GM12878 (cell line): ENCODE data around the gene ERN1. TPM values are rescaled to one million over a fixed set of nuclear protein-coding genes. Genes with fewer than 3 reads are reported as not detected.

Experiments used
- ATAC-seq: fragments of 200-7000 bp; cut with Tn5 transposase; 3 replicates; pipeline ENCODE4 v1.9.1; 2020; ENCODE audit warnings: mild to moderate bottlenecking, moderate library complexity
- BruUV-seq: library from RNA; stranded (reverse); fragments of 400-500 nt; replicated peaks from 2 replicates; lab custom pipeline; 2021; lab: Mats Ljungman, UMichigan
- CTCF ChIA-PET: fragments of 300-600 bp; sonication (Branson Sonifier 250); formaldehyde crosslinking; extraction: SDS; loops from one replicate; lab custom pipeline; 2021; ENCODE audit warnings: inconsistent platforms; lab: Yijun Ruan, JAX
- POLR2A ChIA-PET: fragments of 350-600 bp; formaldehyde crosslinking; extraction: SDS; loops from one replicate; lab custom pipeline; 2021; ENCODE audit warnings: inconsistent platforms; lab: Charles Lee
- RAD21 ChIA-PET: fragments of 300-600 bp; sonication (Branson Sonifier 250); formaldehyde crosslinking; loops from one replicate; lab custom pipeline; 2023; ENCODE audit warnings: antibody characterized with exemption; ENCODE audit not compliant: unreplicated experiment; lab: Charles Lee
- SMC1A ChIA-PET: fragments of 300-600 bp; sonication (Branson Sonifier 250); formaldehyde crosslinking; loops from one replicate; lab custom pipeline; 2023; ENCODE audit not compliant: unreplicated experiment, uncharacterized antibody; lab: Charles Lee
- DNase-seq: peaks from one replicate; pipeline ENCODE4 v3.0.0-alpha.2; 2011; ENCODE audit warnings: low read depth, low spot score
- FAIRE-seq: peaks from 3 replicates; lab custom pipeline; 2011; peaks lifted over from hg19 to GRCh38; lab: Jason Lieb, UNC
- H2AFZ ChIP-seq: 2 replicates; pipeline ENCODE4 v1.6.0; 2011; ENCODE audit warnings: low read depth, low read length, control low read depth; ENCODE audit not compliant: control insufficient read depth
- H3K27ac ChIP-seq: 2 replicates; pipeline ENCODE4 v1.5.1; 2011; ENCODE audit warnings: control low read depth; ENCODE audit not compliant: control insufficient read depth, insufficient read depth
- H3K27me3 ChIP-seq, 2 experiments: replicated peaks in 1 of 2; 2 replicates each; pipeline versions ENCODE4 v1.6.0 to v1.6.1; 2011; ENCODE audit warnings: low read length in 1 of 2; ENCODE audit not compliant: control insufficient read depth in 2 of 2, insufficient read depth in 2 of 2
- H3K36me3 ChIP-seq, 2 experiments: 2 replicates each; pipeline ENCODE4 v1.5.1; 2011; ENCODE audit warnings: low read length in 1 of 2; ENCODE audit not compliant: control insufficient read depth in 2 of 2, insufficient read depth in 2 of 2
- H3K4me1 ChIP-seq: 2 replicates; pipeline ENCODE4 v1.6.1; 2011; ENCODE audit warnings: mild to moderate bottlenecking, low read length, moderate library complexity, mixed read lengths; ENCODE audit not compliant: control insufficient read depth, insufficient read depth
- H3K4me2 ChIP-seq: 2 replicates; pipeline ENCODE4 v1.6.0; 2011; ENCODE audit warnings: control low read depth; ENCODE audit not compliant: control insufficient read depth, insufficient read depth
- H3K4me3 ChIP-seq: fragments of 200-600 bp; sonication (generic); 2 replicates; pipeline ENCODE4 v1.5.1; 2016
- H3K79me2 ChIP-seq: 2 replicates; pipeline ENCODE4 v1.6.0; 2011; ENCODE audit warnings: low read length; ENCODE audit not compliant: control insufficient read depth, insufficient read depth
- H3K9ac ChIP-seq: 2 replicates; pipeline ENCODE4 v1.8.0; 2011; ENCODE audit warnings: low read length, control low read depth, mixed read lengths; ENCODE audit not compliant: control insufficient read depth, insufficient read depth
- H3K9me3 ChIP-seq: replicated peaks from 3 replicates; pipeline ENCODE4 v1.5.1; 2011; ENCODE audit warnings: mild to moderate bottlenecking, low read length; ENCODE audit not compliant: control insufficient read depth, insufficient read depth
- H4K20me1 ChIP-seq: 2 replicates; pipeline ENCODE4 v1.6.0; 2011; ENCODE audit not compliant: control insufficient read depth, insufficient read depth
- CTCF ChIP-seq, 3 experiments: IDR thresholded peaks in 2 of 3; conservative IDR thresholded peaks in 1 of 3; 2 replicates each; pipeline ENCODE4 v1.5.1; 2011; ENCODE audit warnings: low read depth in 3 of 3, low read length in 3 of 3, mild to moderate bottlenecking in 3 of 3, control low read depth in 2 of 3, moderate library complexity in 2 of 3, inconsistent platforms in 1 of 3, mixed read lengths in 1 of 3; ENCODE audit not compliant: control insufficient read depth in 2 of 3, insufficient read depth in 1 of 3; ENCODE audit errors: extremely low read depth in 1 of 3
- EP300 ChIP-seq, 2 experiments: fragments of 150-350 bp in 1 of 2; IDR thresholded peaks; 2 replicates each; pipeline ENCODE4 v1.6.1; 2011 to 2012; ENCODE audit warnings: low read depth in 2 of 2, low read length in 2 of 2, borderline replicate concordance in 1 of 2, improper control_type of control experiment in 1 of 2, inconsistent platforms in 1 of 2; ENCODE audit not compliant: control insufficient read depth in 1 of 2
- ETV6 ChIP-seq, 2 experiments: fragments of 450-650 bp in 1 of 2; IDR thresholded peaks in 1 of 2; conservative IDR thresholded peaks in 1 of 2; 2 replicates each; pipeline ENCODE4 v1.6.1; 2014; ENCODE audit warnings: antibody characterized with exemption in 1 of 2, borderline replicate concordance in 1 of 2, low read depth in 1 of 2, mild to moderate bottlenecking in 1 of 2, moderate library complexity in 1 of 2
- MTA2 ChIP-seq: fragments of 450-650 bp; IDR thresholded peaks from 2 replicates; pipeline ENCODE4 v1.6.1; 2016; ENCODE audit warnings: low read depth, mild to moderate bottlenecking, moderate library complexity
- PBX3 ChIP-seq: IDR thresholded peaks from 2 replicates; pipeline ENCODE4 v1.6.1; 2011; ENCODE audit warnings: mild to moderate bottlenecking, low read depth, low read length, moderate library complexity; ENCODE audit not compliant: insufficient replicate concordance
- RCOR1 ChIP-seq: conservative IDR thresholded peaks from 2 replicates; pipeline ENCODE4 v1.6.1; 2012; ENCODE audit warnings: low read depth, low read length, improper control_type of control experiment
- SMAD5 ChIP-seq: IDR thresholded peaks from 2 replicates; pipeline ENCODE4 v1.6.1; 2016; ENCODE audit warnings: antibody characterized with exemption, low read depth
- ZBED1 ChIP-seq: IDR thresholded peaks from 2 replicates; pipeline ENCODE4 v1.6.1; 2016; ENCODE audit warnings: borderline replicate concordance
- in situ Hi-C: fragments of 300-500 bp; cut with MboI; formaldehyde crosslinking; loops from 9 replicates; pipeline ENCODE4 v1.14.3; 2018; ENCODE audit warnings: mixed read lengths
- intact Hi-C: fragments of 100-400 bp; cut with micrococcal nuclease; formaldehyde crosslinking; loops from one replicate; pipeline ENCODE4 v1.14.2; 2022; ENCODE audit not compliant: unreplicated experiment
- polyA plus RNA-seq, 11 experiments: library from polyadenylated mRNA; depleted of rRNA in 4 of 11; unstranded in 6 of 11; stranded (reverse) in 5 of 11; fragments of >200 nt; fragmentation: Nextera tagmentation in 4 of 11; fragmentation: Illumina TruSeq in 1 of 11; extraction: Ambion mirVana in 4 of 11; extraction: Trizol in 1 of 11; gene quantifications; 1 replicate in 1 of 11; 2 replicates in 10 of 11; pipeline versions ENCODE4 v1.2.1 to v1.2.3, GENCODE V29; 2011 to 2016; ENCODE audit warnings: inconsistent platforms in 2 of 11, missing spikeins in 2 of 11, low read depth in 1 of 11
- total RNA-seq, 4 experiments: library from RNA; depleted of rRNA in 3 of 4; stranded (reverse); fragments of >200 nt in 3 of 4; fragmentation: Illumina TruSeq in 1 of 4; extraction: Trizol in 1 of 4; gene quantifications; 2 replicates each; pipeline versions ENCODE4 v1.2.1 to v1.2.3, GENCODE V29; 2013 to 2021

ERN1 gene
- total and polyA plus RNA-seq, 10 of the 15 experiments (the other 5 are each of a cell fraction or from before 2014, with no cell fraction given) = 2.6 to 19.2 (median 7.6) TPM

GRCh38 chr17:64176556-64176955, 46.6 kb upstream of the ERN1 start:
- DNase-seq = no peak
- CTCF ChIA-PET = interaction anchor here (0.9 to 1.3 kb wide), 2 partner anchors 9 to 18 kb away, joined by 3 to 5 read pairs; no protein-coding TSS in a partner anchor
- H3K4me1 ChIP-seq = no peaks in the 10 kb centered on the region
- no peaks in the 10 kb centered on the region for H3K9me3 ChIP-seq
- intact Hi-C loops (no loop called here), in situ Hi-C loops (no loop called here)
- H3K4me3 ChIP-seq = no peak overlapping the region
- POLR2A ChIA-PET = interaction anchor here (0.6 kb wide), 1 partner anchor 766 kb away, joined by 4 read pairs; no protein-coding TSS in a partner anchor
- no peak overlapping the region for H3K27ac ChIP-seq
- no peak for ATAC-seq
- FAIRE-seq = no peak
- no peaks in the 10 kb centered on the region; a peak in 1 of 4 replicates for H3K36me3 ChIP-seq
- H2AFZ ChIP-seq = no peak overlapping the region
- RAD21 ChIA-PET = no interaction called here
- H3K4me2 ChIP-seq = no peak overlapping the region
- BruUV-seq = no TSS peak
- no peaks in the 10 kb centered on the region for H4K20me1 ChIP-seq
- TF ChIP-seq RCOR1 (no peak), SMAD5 (no peak), MTA2 (no peak), ZBED1 (no peak), PBX3 (no peak), CTCF (IDR thresholded peaks at IDR 0.05 in 2 of 3, conservative IDR thresholded peaks at IDR 0.05 in 1 of 3; ENCODE audit: control insufficient read depth in 2 of 3, extremely low read depth in 1 of 3, insufficient read depth in 1 of 3, low read depth in 3 of 3, low read length in 3 of 3) (no peak), EP300 (IDR thresholded peaks at IDR 0.05; ENCODE audit: borderline replicate concordance in 1 of 2, control insufficient read depth in 1 of 2, low read depth in 2 of 2, low read length in 2 of 2) (no peak), ETV6 (conservative IDR thresholded peaks at IDR 0.05 in 1 of 2, IDR thresholded peaks at IDR 0.05 in 1 of 2; ENCODE audit: borderline replicate concordance in 1 of 2, low read depth in 1 of 2) (no peak)
- SMC1A ChIA-PET = interaction anchor here (1.2 kb wide), 1 partner anchor 10 kb away, joined by 4 read pairs; no protein-coding TSS in a partner anchor
- H3K79me2 ChIP-seq = no peaks in the 10 kb centered on the region
- H3K27me3 ChIP-seq = no peaks in the 10 kb centered on the region
- H3K9ac ChIP-seq = no peak overlapping the region
